22Rv1 (cell line): Measurements from ENCODE around the gene SLC19A3.

ENCODE experiments used
- CTCF ChIP-seq: fragments of 450-650 bp; IDR thresholded peaks from 2 replicates; pipeline ENCODE4 v1.5.1; 2017; ENCODE audit warnings: mild to moderate bottlenecking
- ZFX ChIP-seq: fragments of 450-650 bp; IDR thresholded peaks from 2 replicates; pipeline ENCODE4 v1.6.1; 2017; ENCODE audit warnings: antibody characterized with exemption, borderline replicate concordance

- TF ChIP-seq ZFX = no peak
- TF ChIP-seq CTCF = no peak
Measured at GRCh38 chr2:227655454-227655853, 62.4 kb downstream of the SLC19A3 start.
